HG02642 (cell line): ENCODE measurements around the gene IL19.

Source experiments
- ATAC-seq: cut with Tn5 transposase; IDR thresholded peaks from one replicate; pipeline ENCODE4 v1.9.1; 2021; ENCODE audit warnings: mild to moderate bottlenecking; ENCODE audit not compliant: unreplicated experiment, poor library complexity

The IL19 gene

DNA sequence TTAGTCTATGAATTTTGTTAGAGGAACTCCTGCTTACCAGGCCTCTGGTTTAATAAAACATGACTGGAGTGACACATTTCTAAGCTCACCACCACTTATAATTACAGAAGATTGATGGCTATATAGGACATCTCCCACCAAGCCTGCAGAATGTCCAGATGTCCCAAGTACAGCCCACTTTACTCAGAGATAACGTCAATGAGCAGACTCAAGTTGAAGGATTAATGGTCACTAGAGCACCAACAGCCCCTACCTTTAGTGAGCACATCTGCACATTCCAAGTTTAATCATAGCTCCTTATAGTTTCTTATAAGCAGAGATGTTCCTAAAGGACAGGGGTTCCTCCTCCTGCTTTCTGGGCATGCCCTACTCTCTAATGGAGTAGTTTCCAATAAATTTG is 57.5 kb downstream of the IL19 start:
- ATAC-seq, result no peak

- no peak for ATAC-seq
These were observed 58.2 kb downstream of the IL19 start for GRCh38 chr1:206828765-206829164.

DNA sequence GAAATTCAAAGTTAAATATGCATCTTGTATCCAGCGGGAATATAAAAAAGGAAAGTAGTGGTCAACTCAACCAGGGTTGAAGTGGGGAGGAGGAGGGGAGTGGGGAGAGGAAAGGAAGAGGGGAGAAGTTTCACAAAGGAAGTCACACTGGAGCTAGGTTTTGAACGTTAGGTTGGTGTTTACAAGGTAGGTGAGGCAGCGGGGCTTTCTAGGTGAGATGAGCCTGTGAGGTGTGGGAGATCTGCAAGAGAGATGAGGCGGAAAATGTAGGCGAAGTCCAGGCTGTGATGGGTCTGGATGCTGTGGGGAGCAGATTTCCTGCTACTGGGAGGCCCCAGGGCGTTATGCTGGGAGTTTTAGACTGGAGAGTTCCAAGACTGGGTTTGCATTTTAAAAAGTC is 58.7 kb downstream of the IL19 start:
- ATAC-seq, result no peak

- ATAC-seq, result no peak
These were observed 59.3 kb downstream of the IL19 start for GRCh38 chr1:206829875-206830274.

DNA sequence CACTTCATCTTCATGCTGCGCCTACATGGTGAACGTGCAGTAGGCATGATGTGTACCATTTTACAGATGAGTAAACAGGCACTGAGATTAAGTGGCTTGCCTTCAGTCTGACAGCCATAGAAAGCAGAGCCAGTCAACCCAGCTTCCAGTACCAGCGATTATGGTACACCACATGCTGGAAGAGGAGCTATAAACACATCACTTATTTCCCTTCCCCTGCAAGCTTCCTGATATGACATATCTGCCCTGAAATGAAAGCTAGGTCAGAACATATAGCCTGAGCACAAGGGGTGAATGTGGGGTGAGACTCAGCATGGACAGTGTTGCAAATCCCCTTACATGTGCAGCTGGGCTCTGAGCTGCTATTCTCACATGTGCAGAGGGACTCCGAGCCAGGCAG is 61.1 kb downstream of the IL19 start:
- ATAC-seq, result no peak

DNA sequence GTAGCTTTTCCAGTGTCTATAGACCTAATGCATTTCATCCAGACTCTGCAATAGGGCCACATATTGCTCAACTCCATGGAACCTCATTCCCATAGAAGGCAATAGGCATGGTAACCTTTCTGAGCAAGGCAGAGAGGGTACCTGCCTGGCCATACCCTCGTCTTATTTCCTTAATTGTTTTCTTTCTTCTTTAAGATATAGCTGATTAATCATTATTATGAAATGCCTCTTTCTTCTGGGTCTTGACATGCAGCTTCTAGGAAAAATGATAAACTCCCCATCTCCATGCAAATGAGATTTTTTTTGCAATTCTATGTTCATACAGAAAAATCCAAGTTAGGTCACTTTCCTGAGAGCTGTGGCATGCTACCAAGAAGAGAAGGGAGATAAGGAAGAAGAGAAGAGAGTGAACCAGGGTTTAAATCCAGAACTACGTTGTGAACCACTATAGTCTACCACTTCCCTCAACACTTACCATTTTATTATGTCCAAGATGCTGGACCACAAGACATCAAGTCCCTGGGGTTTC is 61.8 kb downstream of the IL19 start:
- no peak for ATAC-seq

DNA sequence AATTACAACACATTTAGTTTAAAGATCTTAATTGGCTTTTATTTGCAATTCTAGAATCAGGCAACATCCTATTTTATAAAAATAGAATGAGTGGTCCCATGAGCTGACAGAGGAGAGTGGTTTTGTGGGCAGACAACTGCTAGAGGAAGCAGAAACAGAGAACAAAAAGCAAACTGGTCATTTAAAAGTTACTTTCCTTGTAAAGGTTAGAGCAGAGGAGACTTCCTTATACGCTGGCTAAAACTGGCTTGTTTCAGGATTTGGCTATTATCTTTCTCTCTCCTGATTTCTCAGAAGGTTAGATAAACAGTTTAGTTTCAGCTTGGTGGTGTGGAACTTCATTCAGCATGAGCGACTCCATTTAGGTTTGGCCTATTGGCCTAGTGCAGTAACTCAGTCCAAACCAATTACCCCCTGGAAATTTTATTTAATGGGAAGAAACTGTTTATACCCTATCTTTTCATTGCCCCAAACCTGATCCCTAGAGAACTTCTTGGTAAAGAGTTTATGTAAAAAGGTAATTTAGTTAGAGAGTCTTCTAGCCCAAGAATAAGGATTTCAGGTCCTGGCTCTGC is 62.6 kb downstream of the IL19 start:
- ATAC-seq, result no peak

GRCh38 chr1:206833801-206834200 is 63.2 kb downstream of the IL19 start:
- ATAC-seq, result no peak

DNA sequence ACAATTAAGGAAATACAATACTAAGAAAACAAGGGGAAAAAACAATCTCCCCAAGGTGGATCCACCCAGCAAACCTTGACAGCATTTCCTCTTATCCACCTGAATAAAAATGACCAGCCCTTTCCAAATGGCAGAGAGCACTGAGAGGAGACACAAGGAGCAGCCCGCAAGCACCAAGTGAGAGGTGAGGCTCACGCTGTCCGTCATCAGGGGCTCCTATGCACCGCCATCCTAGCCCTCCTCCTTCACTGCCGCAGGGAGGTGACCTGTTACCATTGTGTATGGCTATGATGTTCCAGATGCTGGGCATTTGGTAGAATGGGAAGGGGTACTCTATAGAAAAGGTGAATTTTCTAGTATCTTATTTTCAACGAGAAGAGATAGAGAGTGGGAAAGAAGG is 63.6 kb downstream of the IL19 start:
- no peak for ATAC-seq

GRCh38 chr1:206834711-206835110 is 64.1 kb downstream of the IL19 start:
- ATAC-seq, result no peak

DNA sequence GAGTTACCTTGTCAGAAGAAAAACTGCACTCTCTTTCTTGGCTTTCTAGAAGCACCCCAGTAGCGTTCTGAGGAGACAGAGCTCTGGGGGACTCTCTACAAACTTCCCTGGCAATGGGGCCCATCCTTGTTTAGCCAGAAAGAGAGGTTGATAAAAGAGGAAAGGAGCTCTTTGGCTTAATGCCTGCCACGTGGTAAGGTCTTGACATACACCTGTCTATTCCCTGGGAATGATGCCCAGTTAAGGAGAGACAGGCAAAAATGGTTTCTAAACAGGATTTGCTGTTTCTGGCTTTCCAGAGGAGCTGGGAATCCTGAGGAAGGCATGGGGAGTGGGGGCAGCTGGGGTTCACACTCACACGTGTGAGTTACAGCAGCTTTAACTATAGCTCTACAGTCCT is 64.6 kb downstream of the IL19 start:
- no peak for ATAC-seq

- ATAC-seq, result no peak
These were observed 65.5 kb downstream of the IL19 start for GRCh38 chr1:206836111-206836510.

GRCh38 chr1:206839006-206839560 is 68.5 kb downstream of the IL19 start:
- no peak for ATAC-seq

DNA sequence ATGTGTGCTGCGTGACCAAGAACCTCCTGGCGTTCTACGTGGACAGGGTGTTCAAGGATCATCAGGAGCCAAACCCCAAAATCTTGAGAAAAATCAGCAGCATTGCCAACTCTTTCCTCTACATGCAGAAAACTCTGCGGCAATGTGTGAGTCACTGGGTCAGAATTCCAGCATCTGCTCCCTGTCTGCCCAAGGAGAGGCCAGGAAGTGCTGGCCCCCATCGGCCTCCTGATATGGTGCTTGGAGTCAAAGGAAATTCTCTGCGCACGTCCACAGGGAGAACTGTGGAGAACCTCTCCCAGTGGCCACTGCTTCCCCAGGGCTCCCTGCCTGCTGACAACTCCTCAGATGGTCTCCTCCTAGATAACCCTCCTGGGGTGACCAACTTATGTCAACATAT is 69.3 kb downstream of the IL19 start:
- no peak for ATAC-seq

GRCh38 chr1:206841609-206842323 is 71.2 kb downstream of the IL19 start:
- ATAC-seq, result no peak

GRCh38 chr1:206842854-206843253 is 72.3 kb downstream of the IL19 start:
- no peak for ATAC-seq

DNA sequence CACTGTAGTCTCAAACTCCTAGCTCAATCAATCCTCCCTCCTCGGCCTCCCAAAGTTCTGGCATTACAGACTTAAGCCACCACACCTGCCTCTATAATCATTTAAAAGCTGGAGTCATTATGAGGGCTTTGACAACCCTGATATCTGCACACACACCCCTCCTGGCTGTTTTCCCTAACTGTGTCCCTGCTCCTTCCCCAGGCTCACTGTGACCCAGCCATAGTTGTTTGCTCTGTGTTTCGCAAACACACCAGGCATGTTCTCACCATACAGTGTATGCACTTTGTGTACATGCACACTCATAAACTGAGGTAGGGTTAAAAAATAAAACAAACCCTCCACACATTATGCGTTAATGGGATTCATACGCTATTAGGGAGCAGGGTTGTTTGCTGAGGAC is 73.1 kb downstream of the IL19 start:
- ATAC-seq, result no peak

- no peak for ATAC-seq
These were observed 75.9 kb downstream of the IL19 start for GRCh38 chr1:206846487-206846886.

DNA sequence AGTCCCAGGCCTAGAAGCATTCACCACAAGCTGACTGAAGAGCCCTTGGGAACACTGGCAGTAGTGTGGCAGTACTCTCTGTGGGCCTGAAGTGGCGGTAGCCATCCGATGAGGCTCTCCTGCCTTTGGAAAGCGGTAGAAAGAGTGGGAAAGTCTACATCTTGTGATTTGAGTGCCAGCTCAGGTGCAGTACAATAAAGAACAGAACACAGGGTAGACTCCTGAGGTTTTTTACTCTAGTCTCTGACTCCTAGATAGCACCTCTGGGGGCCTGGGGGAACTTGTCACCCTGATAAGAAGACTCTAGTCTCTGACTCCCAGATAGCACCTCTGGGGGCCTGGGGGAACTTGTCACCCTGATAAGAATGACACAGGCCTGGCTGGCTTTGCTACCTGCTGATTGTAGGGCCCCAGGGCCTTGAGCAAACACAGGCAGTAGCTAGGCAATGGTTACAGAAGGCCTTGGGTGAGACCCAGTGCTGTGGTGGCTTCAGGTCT is 76.8 kb downstream of the IL19 start:
- no peak for ATAC-seq

GRCh38 chr1:206847946-206848345 is 77.4 kb downstream of the IL19 start:
- no peak for ATAC-seq

- no peak for ATAC-seq
These were observed 79.8 kb downstream of the IL19 start for GRCh38 chr1:206850401-206850800.
